Fibroblast of the conjunctiva (primary cell): Measurements from ENCODE around the gene IL17RB.

Experiments used
- DNase-seq: peaks from one replicate; pipeline ENCODE4 v3.0.0-alpha.2; 2010; ENCODE audit warnings: low read depth

Gene IL17RB

DNA sequence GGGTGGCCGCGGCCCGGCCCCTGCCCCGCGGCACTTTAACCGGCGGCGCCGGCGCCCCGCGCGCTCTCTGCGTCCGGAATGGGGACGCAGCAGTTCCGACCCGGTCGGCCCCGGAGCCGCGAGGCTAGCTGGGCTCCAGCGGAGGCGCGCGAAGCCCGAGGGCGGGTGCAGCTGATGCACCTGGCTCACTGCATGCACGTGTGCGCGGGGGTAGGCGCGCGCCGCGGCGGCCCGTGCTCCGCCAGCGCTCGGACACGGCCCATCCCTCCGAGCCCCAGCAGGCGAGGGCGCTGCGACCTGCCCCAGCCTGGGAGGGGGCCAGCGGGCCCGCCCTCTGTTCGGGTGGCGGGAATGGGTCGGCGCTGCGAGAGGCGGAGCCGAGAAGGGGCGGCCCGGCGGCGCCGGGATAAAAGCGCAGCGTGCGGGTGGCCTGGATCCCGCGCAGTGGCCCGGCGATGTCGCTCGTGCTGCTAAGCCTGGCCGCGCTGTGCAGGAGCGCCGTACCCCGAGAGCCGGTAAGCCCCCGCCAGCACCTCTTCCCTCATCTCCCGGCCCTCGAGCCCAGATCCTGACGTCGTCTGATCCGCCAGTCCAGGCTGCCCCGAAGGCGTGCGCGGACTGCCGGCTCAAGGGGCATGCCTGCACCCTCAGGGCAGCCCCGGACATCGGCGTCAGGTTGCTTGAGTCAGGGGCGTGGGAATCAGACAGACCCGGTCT is at the start of gene IL17RB, which contains the start of gene CHDH:
Gene IL17RB (plus strand): TSS at position 435 of the 717 bp plus-strand sequence. CDS start 21 bp downstream, at position 456.
Gene CHDH (minus strand): TSS at position 286 of the 717 bp plus-strand sequence. CDS start 22,411 bp downstream, outside the sequence.
- no peak for DNase-seq

DNA sequence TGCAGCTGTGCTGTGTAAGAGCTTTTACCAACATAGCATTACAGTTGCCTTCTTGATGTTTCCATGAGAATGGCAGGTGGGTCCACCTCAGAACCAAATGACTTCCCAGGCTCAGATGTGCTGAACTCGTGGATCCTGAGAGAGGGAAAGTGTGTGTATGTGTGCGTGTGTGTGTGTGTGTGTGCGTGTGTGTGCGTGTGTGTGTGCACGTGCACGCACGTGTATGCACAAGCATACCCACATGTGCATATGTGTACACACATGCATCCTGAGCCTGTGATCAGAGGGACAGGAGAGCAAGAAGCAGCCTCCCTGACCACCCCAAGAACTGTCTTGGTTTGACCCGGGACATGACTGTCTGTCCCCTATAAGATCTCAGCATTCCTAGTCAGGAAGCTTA is 48.2 kb upstream of the IL17RB start:
- no peak for DNase-seq

- no peak for DNase-seq
These were observed 47.0 kb upstream of the IL17RB start for GRCh38 chr3:53799338-53799865.

DNA sequence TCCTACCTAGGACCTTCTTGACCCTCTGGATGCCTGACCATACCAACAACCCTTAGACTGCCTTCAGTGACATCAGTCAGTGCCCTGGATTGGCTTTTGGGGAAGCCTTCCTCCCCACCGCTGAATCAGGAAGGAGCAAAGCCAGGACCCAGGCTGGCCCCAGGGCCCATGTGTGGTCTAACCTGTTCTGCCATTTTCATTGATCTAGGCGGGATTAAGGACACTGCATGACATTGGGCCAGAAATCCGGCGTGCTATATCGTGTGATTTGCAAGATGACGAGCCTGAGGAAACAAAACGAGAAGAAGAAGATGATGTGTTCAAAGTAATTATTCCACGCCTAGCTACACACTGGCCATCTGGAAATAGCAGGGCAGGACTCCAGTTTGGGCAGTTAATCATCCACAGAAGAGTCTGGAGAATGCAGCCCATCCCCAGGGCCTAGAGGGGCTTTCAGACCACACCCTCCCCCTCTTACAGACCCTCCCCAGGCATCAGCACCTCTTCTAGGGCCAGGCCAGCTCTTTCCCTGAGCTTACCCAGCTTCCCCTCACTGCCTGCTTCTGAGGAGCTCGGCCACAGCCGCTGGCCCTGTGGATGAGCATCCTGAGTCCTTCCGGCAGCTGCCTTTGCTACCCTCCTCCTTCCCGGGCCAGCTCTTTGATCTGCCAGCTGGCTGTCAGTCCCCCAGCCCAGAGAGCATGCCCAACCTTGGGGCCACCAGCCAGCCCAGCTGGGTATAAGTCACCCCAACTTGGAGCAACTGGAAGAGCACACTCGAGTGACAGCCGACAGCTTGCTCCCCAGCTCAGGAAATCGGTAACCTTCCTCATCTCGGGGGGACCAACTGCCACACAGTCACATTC is 46.1 kb upstream of the IL17RB start:
- DNase-seq, result no peak

DNA sequence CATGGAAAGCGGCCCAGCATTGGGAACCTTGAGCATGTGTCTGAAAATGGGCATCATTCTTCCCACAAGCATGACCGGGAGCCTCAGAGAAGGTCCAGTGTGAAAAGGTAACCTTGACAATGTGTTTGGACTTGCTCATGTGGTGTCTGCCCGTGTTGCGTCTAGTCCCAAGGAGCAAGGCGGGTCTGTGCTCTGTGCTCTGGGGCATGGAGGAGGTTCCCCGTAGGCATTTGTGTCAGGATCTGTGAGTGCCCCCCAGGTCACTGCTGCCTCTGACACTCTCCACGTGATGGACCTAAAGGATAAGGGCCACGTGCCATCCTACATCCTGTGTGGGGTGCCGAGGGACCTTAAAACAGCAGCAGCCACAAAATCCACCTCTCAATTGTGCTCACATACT is 45.0 kb upstream of the IL17RB start:
- no peak for DNase-seq

DNA sequence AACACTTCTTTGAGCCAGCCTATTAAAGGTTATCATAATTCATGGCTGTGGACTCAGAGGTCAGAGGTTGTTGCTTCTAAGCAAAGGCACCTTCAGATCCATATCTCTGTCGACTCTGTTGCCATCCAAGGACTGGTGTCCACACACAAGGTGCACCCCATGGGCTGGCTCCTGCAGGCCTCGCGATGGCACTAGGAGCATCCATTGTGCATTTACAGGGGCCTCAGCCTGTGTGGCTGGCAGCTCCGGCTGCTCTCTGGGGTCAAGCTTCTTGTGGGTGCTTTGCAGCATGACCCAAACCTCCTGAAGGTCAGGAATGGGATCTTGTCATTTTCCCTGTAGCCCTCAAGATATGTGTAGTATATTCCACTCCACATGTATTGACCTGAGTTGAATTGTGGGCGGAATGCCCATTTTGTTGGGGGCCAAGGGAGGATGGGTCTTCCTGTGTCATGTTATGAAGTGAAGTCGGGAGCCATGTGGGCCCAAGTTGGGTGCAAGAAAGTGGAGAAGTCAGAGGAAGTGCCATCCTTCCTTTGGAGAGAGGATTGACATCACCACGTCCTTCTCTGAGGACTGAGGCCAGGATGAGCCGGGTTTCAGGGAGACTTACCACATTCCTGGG is 44.0 kb upstream of the IL17RB start:
- no peak for DNase-seq

GRCh38 chr3:53803124-53803815 is 43.1 kb upstream of the IL17RB start:
- no peak for DNase-seq

GRCh38 chr3:53803816-53804695 is 42.3 kb upstream of the IL17RB start:
- no peak for DNase-seq

DNA sequence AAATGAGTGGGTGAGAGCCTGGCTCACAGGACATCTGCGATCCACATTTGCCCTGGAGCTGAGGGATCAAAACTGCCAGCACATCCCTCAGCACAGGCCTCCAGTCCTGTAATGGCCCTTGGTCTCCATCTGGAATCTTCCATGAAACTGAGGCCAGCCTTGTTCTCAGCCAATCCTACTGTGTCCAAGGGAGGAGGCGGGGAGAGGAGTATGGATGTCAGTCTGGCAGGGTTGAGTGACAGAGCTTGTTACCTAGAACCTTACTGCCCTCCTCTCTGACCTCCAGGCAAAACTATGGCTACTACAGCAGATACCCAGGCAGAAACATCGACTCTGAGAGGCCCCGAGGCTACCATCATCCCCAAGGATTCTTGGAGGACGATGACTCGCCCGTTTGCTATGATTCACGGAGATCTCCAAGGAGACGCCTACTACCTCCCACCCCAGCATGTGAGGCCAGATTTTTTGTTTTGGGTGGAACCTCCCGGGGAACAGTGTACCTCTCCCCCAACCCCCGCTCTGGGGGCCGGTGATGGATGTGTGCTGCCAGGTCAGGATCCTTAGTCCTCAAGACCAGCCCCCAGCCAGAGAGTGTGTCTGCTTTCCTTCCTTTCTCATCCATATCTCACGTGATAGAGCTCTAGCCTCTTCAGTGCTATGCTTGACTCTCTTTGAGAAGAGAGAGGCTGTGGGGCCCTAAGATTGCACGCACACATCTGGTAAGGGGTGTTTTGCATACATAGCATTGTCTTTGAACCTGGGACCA is 41.5 kb upstream of the IL17RB start:
- DNase-seq, result peak; percentile 56

DNA sequence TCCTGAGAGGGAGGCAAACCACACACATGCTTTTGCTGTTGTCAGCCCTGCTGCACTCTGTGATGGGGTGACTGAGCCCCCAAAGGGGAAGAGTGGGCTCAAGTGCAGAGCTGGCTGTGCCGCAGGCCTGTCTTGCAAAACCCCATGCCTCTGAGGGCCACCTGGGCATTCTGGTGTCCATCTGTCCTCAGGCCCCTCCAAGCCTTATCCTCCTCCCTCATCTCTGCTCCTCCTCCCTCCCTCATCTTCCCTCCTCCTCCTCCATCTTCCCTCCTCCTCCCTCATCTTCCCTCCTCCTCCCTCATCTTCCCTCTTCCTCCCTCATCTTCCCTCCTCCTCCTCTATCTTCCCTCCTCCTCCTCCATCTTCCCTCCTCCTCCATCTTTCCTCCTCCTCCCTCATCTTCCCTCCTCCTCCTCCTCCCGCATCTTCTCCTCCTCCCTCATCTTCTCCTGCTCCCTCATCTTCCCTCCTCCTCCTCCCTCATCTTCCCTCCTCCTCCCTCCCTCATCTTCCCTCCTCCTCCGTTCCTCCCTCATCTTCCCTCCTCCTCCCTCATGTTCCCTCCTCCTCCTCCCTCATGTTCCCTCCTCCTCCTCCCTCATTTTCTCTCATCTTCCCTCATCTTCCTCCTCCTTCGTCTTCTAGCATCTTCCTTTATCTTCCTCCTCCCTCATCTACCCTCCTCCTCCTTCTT is 40.8 kb upstream of the IL17RB start:
- no peak for DNase-seq

- DNase-seq, result no peak
These were observed 39.9 kb upstream of the IL17RB start for GRCh38 chr3:53806182-53807116.

- no peak for DNase-seq
These were observed 39.1 kb upstream of the IL17RB start for GRCh38 chr3:53807117-53807810.

DNA sequence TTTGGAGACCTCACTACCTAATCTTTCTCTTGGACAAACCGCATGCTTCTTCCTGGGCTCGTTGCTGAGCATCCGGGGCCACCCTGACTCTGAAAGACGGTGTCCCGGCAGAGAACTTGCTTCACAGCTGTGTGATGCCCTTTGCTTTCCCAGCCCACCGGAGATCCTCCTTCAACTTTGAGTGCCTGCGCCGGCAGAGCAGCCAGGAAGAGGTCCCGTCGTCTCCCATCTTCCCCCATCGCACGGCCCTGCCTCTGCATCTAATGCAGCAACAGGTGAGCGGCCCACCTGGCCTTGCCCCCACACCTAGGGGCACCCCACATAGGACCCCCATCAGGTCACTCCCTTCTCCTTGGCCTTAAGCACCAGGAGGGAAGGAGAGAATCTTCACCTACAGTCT is 37.9 kb upstream of the IL17RB start:
- DNase-seq, result no peak

DNA sequence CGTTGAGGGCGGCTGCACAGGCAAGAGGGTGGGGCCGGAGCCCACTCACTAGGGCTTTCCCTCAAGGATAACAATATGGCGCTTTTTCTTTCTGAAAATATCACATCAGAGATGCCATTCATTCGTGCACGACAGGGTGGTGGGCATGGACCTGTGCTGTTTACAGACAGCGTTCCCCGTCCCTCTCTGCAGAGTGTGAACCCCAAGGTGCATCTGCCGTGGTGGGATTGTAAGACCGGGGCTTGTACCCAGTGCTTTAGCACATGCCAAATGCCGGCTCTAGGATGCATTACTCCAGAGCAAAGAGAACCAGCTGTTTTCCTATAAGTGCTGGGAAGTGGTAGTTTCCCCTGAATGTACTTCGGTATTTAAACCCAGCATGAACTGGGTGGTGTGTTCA is 37.1 kb upstream of the IL17RB start:
- no peak for DNase-seq

DNA sequence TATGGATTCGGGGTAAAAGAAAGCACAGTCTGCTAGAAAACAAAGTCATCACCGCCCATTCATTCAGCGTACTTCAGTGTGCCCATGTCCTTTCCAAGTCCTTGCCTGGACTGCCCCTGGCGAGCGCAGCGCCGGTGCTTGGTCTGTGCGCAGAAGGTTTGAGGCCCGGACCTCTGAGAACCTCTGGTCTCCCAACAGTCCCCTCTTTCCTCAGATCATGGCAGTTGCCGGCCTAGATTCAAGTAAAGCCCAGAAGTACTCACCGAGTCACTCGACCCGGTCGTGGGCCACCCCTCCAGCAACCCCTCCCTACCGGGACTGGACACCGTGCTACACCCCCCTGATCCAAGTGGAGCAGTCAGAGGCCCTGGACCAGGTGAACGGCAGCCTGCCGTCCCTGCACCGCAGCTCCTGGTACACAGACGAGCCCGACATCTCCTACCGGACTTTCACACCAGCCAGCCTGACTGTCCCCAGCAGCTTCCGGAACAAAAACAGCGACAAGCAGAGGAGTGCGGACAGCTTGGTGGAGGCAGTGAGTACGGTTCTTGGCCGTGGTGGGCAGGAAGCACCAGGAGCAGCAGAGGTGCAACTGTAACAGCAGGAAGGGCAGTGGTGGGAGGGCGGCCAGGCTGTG is 36.5 kb upstream of the IL17RB start:
- no peak for DNase-seq

- no peak for DNase-seq
These were observed 35.0 kb upstream of the IL17RB start for GRCh38 chr3:53811143-53811927.
